ENCODE data around the gene PZP. TPM values are rescaled to one million over a fixed set of nuclear protein-coding genes. Genes with fewer than 3 reads are reported as not detected.

Gene PZP
- total RNA-seq, 4 donors from 2014 or later = not detected

- no peaks in the 10 kb centered on the region for H3K27me3 ChIP-seq
- H3K4me1 ChIP-seq = no peaks in the 10 kb centered on the region
- intact Hi-C loops (cut with DNase I) = no loop called here
- DNase-seq = no peak
- no peaks in the 10 kb centered on the region for H3K9me3 ChIP-seq
- TF ChIP-seq, protein P1, sequence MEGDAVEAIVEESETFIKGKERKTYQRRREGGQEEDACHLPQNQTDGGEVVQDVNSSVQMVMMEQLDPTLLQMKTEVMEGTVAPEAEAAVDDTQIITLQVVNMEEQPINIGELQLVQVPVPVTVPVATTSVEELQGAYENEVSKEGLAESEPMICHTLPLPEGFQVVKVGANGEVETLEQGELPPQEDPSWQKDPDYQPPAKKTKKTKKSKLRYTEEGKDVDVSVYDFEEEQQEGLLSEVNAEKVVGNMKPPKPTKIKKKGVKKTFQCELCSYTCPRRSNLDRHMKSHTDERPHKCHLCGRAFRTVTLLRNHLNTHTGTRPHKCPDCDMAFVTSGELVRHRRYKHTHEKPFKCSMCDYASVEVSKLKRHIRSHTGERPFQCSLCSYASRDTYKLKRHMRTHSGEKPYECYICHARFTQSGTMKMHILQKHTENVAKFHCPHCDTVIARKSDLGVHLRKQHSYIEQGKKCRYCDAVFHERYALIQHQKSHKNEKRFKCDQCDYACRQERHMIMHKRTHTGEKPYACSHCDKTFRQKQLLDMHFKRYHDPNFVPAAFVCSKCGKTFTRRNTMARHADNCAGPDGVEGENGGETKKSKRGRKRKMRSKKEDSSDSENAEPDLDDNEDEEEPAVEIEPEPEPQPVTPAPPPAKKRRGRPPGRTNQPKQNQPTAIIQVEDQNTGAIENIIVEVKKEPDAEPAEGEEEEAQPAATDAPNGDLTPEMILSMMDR (IDR thresholded peaks at IDR 0.05) = no peak
- TF ChIP-seq POLR2A (IDR thresholded peaks at IDR 0.05) = no peak
- H3K36me3 ChIP-seq = no peaks in the 10 kb centered on the region
- 66 to 78% methylated on average over 1 of the region's 1 CpG for whole genome bisulfite sequencing, 2 donors
- no peak overlapping the region for H3K27ac ChIP-seq
- H3K4me3 ChIP-seq (replicated peaks in 1 of 3) = no peak overlapping the region
These were observed 74.8 kb downstream of the PZP start for GRCh38 chr12:9133216-9133916.

- Histone ChIP-seq H3K9me3 (no peaks in the 10 kb centered on the region), H3K4me3 (replicated peaks in 1 of 3) (no peak overlapping the region), H3K27me3 (no peaks in the 10 kb centered on the region), H3K4me1 (no peaks in the 10 kb centered on the region), H3K36me3 (no peaks in the 10 kb centered on the region), H3K27ac (no peak overlapping the region)
- TF ChIP-seq POLR2A (IDR thresholded peaks at IDR 0.05) = no peak
- TF ChIP-seq, protein P1 (IDR thresholded peaks at IDR 0.05) = no peak
- DNase-seq = no peak
- 73 to 77% methylated on average over 1 of the region's 1 CpG for WGBS, 2 donors
- intact Hi-C loops (cut with DNase I) = no loop called here
These were observed 76.1 kb downstream of the PZP start for GRCh38 chr12:9132008-9132535.

GRCh38 chr12:9130244-9130643 lies 78.0 kb downstream of the PZP start:
- Histone ChIP-seq H3K27me3 (no peaks in the 10 kb centered on the region), H3K9me3 (no peaks in the 10 kb centered on the region), H3K4me3 (replicated peaks in 1 of 3) (no peak overlapping the region), H3K36me3 (no peaks in the 10 kb centered on the region), H3K27ac (no peak overlapping the region), H3K4me1 (no peaks in the 10 kb centered on the region)
- no peak for TF ChIP-seq POLR2A (IDR thresholded peaks at IDR 0.05)
- TF ChIP-seq, protein P1 (IDR thresholded peaks at IDR 0.05) = no peak
- 64 to 73% methylated on average over 2 of the region's 2 CpGs for WGBS, 2 donors
- intact Hi-C loops (cut with DNase I) = no loop called here
- no peak for DNase-seq

DNA sequence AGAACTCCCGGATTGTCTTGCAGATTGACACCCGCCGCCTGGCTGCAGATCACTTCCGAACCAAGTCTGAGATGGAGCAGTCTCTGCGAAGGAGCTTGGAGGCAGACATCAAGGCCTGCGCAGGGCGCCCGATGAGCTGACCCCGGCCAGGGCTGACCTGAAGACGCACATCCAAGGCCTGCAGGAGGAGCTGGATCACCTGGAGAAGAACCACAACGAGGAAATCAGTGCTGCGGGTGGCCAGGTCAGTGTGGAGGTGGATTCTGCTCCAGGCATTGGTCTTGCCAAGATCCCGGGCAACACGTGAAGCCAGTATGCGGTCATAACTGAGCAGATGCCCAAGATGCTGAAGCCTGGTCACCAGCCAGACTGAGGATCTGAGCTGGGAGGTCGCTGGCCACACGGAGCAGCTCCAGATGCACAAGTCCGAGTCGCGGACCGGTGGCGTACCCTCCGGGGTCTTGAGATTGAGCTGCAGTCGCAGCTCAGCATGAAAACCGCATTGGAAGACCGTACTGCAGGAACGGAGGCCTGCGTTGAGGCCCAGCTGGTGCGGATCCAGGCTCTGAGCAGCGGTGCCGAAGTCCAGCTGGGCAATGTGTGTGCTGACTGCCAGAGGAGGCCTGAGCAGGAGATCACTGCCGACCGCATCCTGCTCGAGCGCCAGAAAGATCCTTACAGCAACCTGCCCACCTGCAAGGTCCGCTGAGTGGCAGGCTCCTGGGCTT lies 80.1 kb downstream of the PZP start:
- no peaks in the 10 kb centered on the region for H3K36me3 ChIP-seq
- no peak overlapping the region for H3K4me3 ChIP-seq (replicated peaks in 1 of 3)
- DNase-seq = no peak
- no peaks in the 10 kb centered on the region for H3K9me3 ChIP-seq
- H3K4me1 ChIP-seq = no peaks in the 10 kb centered on the region
- intact Hi-C loops (cut with DNase I) = no loop called here
- 96 to 97% methylated on average over 29 to 35 of the region's 36 CpGs for WGBS, 2 donors
- no peak for TF ChIP-seq POLR2A (IDR thresholded peaks at IDR 0.05)
- TF ChIP-seq, protein P1 (IDR thresholded peaks at IDR 0.05) = no peak
- no peaks in the 10 kb centered on the region for H3K27me3 ChIP-seq
- H3K27ac ChIP-seq = no peak overlapping the region

DNA sequence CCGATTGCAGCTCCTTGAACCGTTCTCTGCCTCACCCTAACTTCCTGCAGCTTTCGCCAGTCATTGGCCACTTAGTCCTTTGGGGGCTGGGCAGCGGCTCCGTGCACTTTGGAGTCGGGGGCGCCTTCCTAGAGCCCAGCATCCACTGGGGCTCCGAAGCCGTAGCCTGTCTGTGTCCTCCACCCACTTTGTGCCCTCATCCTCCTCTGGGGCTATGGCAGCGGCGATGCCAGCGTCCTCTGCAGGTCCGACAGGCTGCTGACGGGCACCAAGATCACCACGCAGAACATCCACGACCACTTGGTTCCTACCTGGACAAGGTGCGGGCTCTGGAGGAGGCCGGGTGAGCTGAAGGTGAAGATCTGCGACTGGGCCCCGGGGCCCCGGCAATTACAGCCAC lies 80.7 kb downstream of the PZP start:
- Histone ChIP-seq H3K4me3 (replicated peaks in 1 of 3) (no peak overlapping the region), H3K4me1 (no peaks in the 10 kb centered on the region), H3K36me3 (no peaks in the 10 kb centered on the region), H3K9me3 (no peaks in the 10 kb centered on the region), H3K27me3 (no peaks in the 10 kb centered on the region), H3K27ac (no peak overlapping the region)
- intact Hi-C loops (cut with DNase I) = no loop called here
- TF ChIP-seq, protein P1 (IDR thresholded peaks at IDR 0.05) = no peak
- TF ChIP-seq POLR2A (IDR thresholded peaks at IDR 0.05) = no peak
- WGBS, 2 donors = 92 to 93% methylated on average over 12 to 20 of the region's 21 CpGs
- DNase-seq = no peak
